Breast epithelium (tissue), 4 donors: Measurements from ENCODE around the gene BATF. TPM values are rescaled to one million over a fixed set of nuclear protein-coding genes. Genes with fewer than 3 reads are reported as not detected.

Source experiments
- DNase-seq, 2 donors: peaks; one replicate each; pipeline ENCODE4 v3.0.0-alpha.2; 2019; ENCODE audit warnings: low spot score in 2 of 2
- H3K27ac ChIP-seq, 2 donors: fragments of 200-600 bp; sonication (generic) in 1 of 2; one replicate each; pipeline ENCODE4 v1.5.1; 2016 to 2019; ENCODE audit warnings: mild to moderate bottlenecking in 1 of 2
- H3K27me3 ChIP-seq, 2 donors: fragments of 200-600 bp; sonication (generic) in 1 of 2; one replicate each; pipeline versions ENCODE4 v1.5.1 to v1.6.0; 2017 to 2019; ENCODE audit warnings: control low read depth in 1 of 2, mild to moderate bottlenecking in 1 of 2
- H3K36me3 ChIP-seq: fragments of 200-600 bp; one replicate; pipeline ENCODE4 v1.5.1; 2019
- H3K4me1 ChIP-seq, 2 donors: fragments of 200-600 bp; sonication (generic); one replicate each; pipeline ENCODE4 v1.5.1; 2016 to 2019; ENCODE audit warnings: control low read depth in 1 of 2
- H3K4me3 ChIP-seq, 3 donors: fragments of 200-600 bp; sonication (generic); 1 replicate in 2 of 3; 2 replicates in 1 of 3; pipeline ENCODE4 v1.5.1; 2016 to 2019; ENCODE audit warnings: mild to moderate bottlenecking in 3 of 3, moderate library complexity in 2 of 3
- H3K9me3 ChIP-seq, 2 donors: fragments of 200-600 bp; sonication (generic) in 1 of 2; one replicate each; pipeline ENCODE4 v1.5.1; 2016 to 2019; ENCODE audit warnings: control low read depth in 1 of 2
- POLR2A ChIP-seq: fragments of 450-650 bp; IDR thresholded peaks from one replicate; pipeline ENCODE4 v1.6.1; 2016; ENCODE audit warnings: antibody characterized with exemption, mild to moderate bottlenecking, moderate library complexity
- POLR2AphosphoS5 ChIP-seq, 3 donors: sonication (generic); formaldehyde crosslinking; IDR thresholded peaks; one replicate each; pipeline ENCODE4 v1.6.1; 2017; ENCODE audit warnings: antibody characterized with exemption in 3 of 3
- intact Hi-C: fragments of 100-400 bp; cut with DNase I; formaldehyde crosslinking; loops from one replicate; pipeline ENCODE4 v1.15.1; 2023; ENCODE audit warnings: low total_unique reads
- total RNA-seq, 3 donors: library from RNA; depleted of rRNA; stranded (reverse); fragments of >200 nt; gene quantifications; one replicate each; pipeline ENCODE4 v1.1.0, GENCODE V29; 2016
- TF ChIP-seq, protein P1 (sequence below), 3 donors: fragments of 450-650 bp; IDR thresholded peaks; one replicate each; pipeline ENCODE4 v1.5.1; 2016 to 2017; ENCODE audit warnings: antibody characterized with exemption in 3 of 3, mild to moderate bottlenecking in 3 of 3, moderate library complexity in 3 of 3

Gene BATF
- total RNA-seq, 3 donors from 2014 or later = 15.7 to 43.6 (median 34.7) TPM

DNA sequence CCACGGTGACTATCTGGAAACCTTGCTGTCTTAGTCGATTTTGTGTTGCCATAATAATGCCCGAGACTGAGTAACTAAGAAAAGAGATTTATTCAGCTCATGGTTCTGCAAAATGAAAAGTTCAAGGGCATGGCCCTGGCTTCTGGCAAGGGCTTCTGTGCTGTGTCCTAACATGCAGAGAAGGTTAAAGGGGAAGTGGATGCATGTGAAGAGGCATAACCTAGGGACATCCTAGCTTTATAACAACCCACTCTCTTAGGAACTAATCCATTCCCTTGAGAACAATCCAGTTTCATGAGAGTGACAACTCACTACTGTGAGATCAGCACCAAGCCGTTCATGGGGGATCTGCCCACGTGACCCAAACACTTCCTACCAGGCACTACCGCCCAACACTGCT lies 67.7 kb downstream of the BATF start:
- intact Hi-C loops = no loop called here
- TF ChIP-seq POLR2A (no peak), POLR2AphosphoS5 (IDR thresholded peaks at IDR 0.05) (no peak)
- TF ChIP-seq, protein P1, sequence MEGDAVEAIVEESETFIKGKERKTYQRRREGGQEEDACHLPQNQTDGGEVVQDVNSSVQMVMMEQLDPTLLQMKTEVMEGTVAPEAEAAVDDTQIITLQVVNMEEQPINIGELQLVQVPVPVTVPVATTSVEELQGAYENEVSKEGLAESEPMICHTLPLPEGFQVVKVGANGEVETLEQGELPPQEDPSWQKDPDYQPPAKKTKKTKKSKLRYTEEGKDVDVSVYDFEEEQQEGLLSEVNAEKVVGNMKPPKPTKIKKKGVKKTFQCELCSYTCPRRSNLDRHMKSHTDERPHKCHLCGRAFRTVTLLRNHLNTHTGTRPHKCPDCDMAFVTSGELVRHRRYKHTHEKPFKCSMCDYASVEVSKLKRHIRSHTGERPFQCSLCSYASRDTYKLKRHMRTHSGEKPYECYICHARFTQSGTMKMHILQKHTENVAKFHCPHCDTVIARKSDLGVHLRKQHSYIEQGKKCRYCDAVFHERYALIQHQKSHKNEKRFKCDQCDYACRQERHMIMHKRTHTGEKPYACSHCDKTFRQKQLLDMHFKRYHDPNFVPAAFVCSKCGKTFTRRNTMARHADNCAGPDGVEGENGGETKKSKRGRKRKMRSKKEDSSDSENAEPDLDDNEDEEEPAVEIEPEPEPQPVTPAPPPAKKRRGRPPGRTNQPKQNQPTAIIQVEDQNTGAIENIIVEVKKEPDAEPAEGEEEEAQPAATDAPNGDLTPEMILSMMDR (IDR thresholded peaks at IDR 0.05) = no peak
- no peaks in the 10 kb centered on the region for H3K4me1 ChIP-seq
- H3K36me3 ChIP-seq = no peaks in the 10 kb centered on the region
- H3K27me3 ChIP-seq = no peaks in the 10 kb centered on the region
- no peak for DNase-seq
- H3K9me3 ChIP-seq = no peaks in the 10 kb centered on the region
- H3K27ac ChIP-seq = no peak overlapping the region
- no peak overlapping the region for H3K4me3 ChIP-seq

DNA sequence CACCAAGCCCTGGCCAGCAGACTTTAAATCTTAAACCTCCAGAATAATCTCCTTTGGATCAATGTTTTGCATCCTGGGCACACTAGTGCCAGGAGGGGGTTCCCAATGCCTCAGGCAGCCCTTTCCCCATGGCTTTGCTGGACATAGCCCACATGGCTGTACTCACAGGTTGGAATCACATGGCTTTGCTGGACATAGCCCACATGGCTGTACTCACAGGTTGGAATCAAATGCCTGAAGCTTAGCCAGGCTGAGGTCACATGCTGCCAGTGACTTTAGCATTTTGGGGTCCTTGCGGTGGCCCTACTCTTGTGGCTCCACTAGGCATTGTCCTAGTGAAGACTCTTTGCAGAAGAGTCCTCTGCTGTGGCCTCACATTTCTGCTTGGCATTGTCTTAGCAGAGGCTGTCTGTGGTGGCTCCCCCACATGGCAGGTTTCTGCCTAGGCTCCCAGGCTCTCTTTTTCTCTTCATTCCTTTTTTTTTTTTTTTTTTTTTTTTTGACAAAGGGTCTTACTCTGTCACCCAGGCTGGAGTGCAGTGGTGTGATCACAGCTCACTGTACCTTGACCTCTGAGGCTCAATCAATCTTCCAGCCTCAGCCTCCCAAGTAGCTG lies 69.2 kb downstream of the BATF start:
- no peak for DNase-seq

DNA sequence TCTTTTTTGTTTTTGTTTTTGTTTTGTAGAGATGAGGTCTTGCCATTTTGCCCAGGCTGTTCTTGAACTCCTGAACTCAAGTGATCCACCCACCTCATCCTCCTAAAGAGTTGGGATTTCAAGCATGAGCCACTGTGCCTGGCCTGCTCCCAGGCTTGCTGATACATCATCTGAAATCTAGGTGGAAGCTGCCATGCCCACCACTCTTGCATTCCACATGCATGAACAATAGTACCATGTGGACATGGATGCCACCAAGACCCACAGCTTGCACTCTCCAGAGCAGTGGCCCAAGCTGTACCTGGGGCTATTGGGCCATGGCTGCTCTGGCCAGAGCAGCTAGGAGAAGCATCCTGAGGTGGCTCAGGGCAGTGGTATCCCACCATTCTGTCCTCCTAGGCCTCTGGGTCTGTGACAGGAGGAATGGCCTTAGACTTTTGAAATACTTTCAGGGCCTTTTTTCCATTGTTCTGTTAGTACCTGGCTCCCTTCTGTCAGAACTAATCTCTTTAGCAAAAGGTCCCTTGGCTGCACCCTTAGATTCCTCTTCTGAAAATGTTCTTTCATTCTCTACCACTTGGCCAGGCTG lies 69.8 kb downstream of the BATF start:
- DNase-seq = no peak
- Histone ChIP-seq H3K27me3 (no peaks in the 10 kb centered on the region), H3K4me1 (no peaks in the 10 kb centered on the region), H3K9me3 (no peaks in the 10 kb centered on the region), H3K4me3 (no peak overlapping the region), H3K27ac (no peak overlapping the region), H3K36me3 (no peaks in the 10 kb centered on the region)
- no peak for TF ChIP-seq POLR2AphosphoS5 (IDR thresholded peaks at IDR 0.05)
- TF ChIP-seq, protein P1 (IDR thresholded peaks at IDR 0.05) = no peak
- no peak for TF ChIP-seq POLR2A
- intact Hi-C loops = no loop called here

More for the DNA sequence above, 69.2 kb downstream of the BATF start:
- TF ChIP-seq, protein P1 (IDR thresholded peaks at IDR 0.05) = no peak
- TF ChIP-seq POLR2AphosphoS5 (IDR thresholded peaks at IDR 0.05) = no peak
- TF ChIP-seq POLR2A = no peak
- Histone ChIP-seq H3K27me3 (no peaks in the 10 kb centered on the region), H3K9me3 (no peaks in the 10 kb centered on the region), H3K36me3 (no peaks in the 10 kb centered on the region), H3K4me1 (no peaks in the 10 kb centered on the region), H3K27ac (no peak overlapping the region), H3K4me3 (no peak overlapping the region)
- intact Hi-C loops = no loop called here

DNA sequence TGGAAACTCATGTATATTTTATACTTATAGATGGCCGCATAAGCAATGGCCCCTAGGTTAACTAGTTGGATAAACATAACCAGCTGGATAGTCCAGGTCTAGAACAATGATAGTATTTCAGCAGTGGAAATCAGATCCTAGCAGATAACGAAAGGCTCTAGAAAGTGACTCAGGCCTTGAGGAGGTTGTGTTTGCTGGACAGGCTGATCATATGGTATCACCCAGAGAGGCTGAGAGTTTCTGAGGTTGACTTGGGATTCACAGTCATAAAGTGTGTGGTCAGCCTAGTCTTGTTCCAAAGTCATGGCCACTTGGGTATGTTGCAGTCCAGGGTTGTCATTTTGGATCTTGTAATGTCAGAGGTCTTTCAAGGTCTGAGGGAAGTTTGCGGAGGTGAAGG lies 73.0 kb downstream of the BATF start:
- intact Hi-C loops = no loop called here
- H3K9me3 ChIP-seq = no peaks in the 10 kb centered on the region
- TF ChIP-seq POLR2A (no peak), POLR2AphosphoS5 (IDR thresholded peaks at IDR 0.05) (no peak)
- TF ChIP-seq, protein P1 (IDR thresholded peaks at IDR 0.05) = no peak

More for the DNA sequence above, 73.0 kb downstream of the BATF start:
- Histone ChIP-seq H3K36me3 (no peaks in the 10 kb centered on the region), H3K4me1 (no peaks in the 10 kb centered on the region), H3K27me3 (no peaks in the 10 kb centered on the region), H3K4me3 (no peak overlapping the region), H3K27ac (no peak overlapping the region)
- no peak for DNase-seq

Other genes with a start within 250 kb of the BATF start
- gene FOS, start 243.6 kb upstream of the BATF start, total RNA-seq = 100 to 1,000 TPM; 398 to 629 (median 549) TPM
- gene JDP2, start 94.4 kb upstream of the BATF start, total RNA-seq = 100 to 1,000 TPM in 1 of 3 donors, 10 to 100 TPM in 2; 35.7 to 153 (median 58.3) TPM
- gene FLVCR2, start 56.2 kb downstream of the BATF start, total RNA-seq = 10 to 100 TPM in 1 of 3 donors, 1 to 10 TPM in 2; 4.6 to 15.4 (median 9.1) TPM
- 1 to 10 TPM; 4.5 to 9.7 (median 5.9) TPM for gene ERG28, start 138.4 kb downstream of the BATF start, total RNA-seq
- gene TTLL5, start 138.8 kb downstream of the BATF start, total RNA-seq = 10 to 100 TPM; 21.9 to 66.6 (median 35.7) TPM